GM18867 (cell line): Measurements from ENCODE around the gene TCP11L2.

Experiments used
- ATAC-seq: cut with Tn5 transposase; IDR thresholded peaks from one replicate; pipeline ENCODE4 v1.9.1; 2021; ENCODE audit warnings: mild to moderate bottlenecking, moderate library complexity; ENCODE audit not compliant: unreplicated experiment

Gene TCP11L2

DNA sequence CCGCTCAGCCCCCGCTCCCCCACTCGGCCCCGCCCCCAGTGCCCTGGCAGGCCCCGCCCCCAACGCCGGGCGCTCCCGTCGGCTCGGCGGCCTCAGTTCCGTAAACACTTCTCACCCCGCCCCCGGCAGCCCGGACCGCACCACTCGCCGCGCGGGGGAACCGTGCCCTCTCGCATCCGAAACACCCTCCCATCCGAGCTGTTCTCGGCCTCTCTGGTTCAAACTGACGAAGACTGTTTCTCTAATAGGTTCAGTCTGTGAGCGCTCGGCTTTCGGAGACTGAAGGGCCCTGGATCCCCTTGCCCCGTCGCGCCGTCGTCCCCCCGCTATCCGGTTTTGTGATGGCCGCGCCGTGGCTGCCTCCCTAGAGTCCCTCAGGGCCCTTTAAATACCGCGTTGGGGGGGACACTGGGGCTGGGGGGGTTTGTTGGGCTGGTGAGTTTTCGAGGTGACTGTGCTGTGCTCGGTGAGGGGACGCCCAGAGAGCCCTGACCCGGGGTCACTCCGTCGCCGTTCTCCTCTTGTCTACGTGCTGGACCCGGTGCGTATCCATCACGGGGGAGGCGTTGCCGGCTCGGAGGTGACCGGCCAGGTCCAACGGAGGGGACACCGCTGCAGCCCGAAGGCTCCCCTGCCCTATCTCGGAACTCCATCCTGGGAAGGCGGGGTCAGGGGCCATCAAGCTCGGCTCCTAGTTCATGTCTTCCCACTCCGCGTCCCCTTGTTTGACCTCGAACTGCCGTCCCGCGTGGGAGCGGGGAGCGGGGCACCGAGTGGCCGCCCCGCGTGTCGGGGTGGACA, at the start of gene TCP11L2:
TCP11L2 (plus strand) TSS at position 333 of the 801 bp plus-strand sequence. CDS start 8,343 bp downstream, outside the sequence.
- ATAC-seq, result peak; percentile 70

DNA sequence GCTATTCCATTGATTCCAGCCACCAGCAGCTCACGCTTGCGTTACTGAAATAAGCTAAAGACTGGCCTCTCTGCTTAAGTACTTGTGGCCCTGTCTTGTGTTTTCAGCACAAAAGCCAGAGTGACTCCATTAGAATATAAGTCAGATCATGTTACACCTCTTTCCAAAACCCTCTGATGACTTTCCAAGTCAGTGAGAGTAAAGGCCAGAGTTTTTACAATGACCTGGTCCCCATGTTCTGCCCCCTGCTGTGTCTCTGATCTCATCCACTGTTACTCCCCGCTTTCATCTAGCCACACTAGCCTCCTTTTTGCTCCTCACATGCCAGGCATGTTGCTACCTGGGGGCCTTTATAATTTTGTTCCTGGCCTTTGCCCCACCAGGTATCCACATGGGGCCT, 47.8 kb upstream of the TCP11L2 start:
- no peak for ATAC-seq

DNA sequence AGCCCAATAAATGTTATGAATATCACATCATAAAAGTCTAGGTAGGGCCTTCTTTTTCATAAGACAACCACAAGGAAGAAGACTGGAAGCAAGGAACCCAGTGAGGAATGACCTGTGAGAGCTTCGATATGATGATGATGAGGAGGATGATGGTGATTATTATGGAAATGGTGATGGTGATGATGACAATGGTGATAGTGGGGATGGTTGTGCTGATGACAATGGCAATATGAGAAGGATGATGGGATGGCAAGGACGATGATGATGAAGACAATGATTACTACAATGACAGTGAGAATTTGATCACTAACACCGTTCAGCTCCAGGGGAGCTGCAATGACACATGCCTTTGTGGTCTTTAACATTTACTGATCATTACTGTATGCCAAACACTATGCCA, 47.0 kb upstream of the TCP11L2 start:
- ATAC-seq, result no peak

DNA sequence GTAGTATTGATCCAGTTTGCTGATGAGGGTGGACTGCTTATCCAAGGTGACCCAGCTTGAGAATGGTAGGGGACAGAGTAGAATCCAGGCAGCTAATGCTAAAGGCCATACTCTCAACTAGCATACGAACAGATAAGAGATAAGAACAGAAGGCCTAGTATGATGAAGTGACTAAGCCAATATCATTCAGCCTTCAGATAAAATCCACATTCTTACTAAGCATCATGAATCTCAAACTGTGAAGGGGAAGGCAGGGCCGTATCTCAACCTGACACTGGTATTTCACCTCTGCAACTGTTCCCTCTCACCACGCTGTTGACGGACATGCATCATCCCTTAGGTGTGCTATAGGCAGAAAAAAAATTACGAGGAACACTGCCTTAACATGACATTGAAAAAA, 46.6 kb upstream of the TCP11L2 start:
- ATAC-seq, result no peak

DNA sequence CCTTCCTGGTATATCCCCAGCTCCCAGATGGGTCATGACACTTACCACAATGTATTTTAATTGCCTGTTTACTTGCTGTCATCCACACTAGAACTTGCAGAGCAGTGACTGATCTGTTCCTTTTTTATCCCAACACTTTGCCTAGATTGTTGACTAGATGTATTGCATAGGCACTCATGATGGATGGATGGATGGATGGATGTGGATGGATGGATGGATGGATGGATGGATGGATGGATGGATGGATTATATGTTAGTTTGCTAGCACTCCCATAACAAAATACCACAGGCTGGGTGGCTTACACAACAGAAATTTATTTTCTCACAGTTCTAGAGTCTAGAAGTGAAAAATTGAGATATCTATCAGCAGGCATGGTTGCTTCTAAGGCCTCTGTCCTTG, 46.0 kb upstream of the TCP11L2 start:
- no peak for ATAC-seq

DNA sequence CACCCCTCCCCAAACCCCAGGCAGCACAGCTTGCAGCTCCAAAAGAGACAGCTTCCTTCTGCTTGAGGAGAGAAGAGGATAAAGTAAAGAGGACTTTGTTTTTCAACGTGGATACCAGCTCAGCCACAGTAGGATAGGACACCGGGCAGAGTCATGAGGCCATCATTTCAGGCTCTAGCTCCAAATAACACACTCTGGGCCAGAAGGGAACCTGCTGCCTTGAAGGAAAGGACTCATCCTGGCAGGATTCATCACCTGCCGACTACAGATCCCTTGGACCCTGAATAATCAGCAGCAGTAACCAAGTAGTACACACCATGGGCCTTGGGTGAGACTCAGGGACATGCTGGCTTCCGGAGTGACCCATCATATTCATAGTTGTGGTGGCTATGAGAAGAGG, 44.3 kb upstream of the TCP11L2 start:
- ATAC-seq, result no peak

DNA sequence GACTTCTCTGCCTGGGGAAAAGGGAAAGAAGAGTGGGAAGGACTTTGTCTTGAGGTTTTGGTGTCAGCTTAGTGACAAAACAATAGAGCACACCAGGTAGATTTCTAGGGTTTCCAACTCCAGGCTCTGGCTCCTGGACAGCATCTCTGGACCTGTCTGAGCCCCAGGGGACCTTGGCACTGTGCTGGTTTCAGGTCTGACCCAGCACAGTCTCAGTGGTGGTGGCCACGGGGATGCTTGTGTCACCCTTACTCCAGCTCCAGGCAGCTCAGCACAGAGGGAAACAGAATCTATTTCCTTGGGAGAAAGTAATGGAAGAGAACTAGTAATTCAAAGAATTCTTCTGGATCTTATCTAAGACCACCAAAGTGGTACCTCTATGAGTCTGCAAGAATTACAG, 43.6 kb upstream of the TCP11L2 start:
- no peak for ATAC-seq

DNA sequence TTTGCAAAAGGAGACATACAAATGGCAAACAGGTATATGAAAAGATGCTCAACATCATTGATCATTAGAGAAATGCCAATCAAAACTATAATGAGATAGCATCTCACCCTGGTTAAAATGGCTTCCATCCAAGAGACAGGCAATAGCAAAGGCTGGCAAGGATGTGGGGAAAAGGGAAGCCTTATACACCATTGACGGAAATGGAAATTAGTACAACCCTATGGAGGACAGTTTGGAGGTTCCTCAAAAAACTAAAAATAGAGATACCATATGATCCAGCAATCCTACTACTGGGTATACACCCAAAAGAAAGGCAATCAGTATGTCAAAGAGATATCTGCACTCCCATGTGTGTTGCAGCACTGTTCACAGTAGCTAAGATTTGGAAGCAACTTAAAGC, 37.4 kb upstream of the TCP11L2 start:
- no peak for ATAC-seq

DNA sequence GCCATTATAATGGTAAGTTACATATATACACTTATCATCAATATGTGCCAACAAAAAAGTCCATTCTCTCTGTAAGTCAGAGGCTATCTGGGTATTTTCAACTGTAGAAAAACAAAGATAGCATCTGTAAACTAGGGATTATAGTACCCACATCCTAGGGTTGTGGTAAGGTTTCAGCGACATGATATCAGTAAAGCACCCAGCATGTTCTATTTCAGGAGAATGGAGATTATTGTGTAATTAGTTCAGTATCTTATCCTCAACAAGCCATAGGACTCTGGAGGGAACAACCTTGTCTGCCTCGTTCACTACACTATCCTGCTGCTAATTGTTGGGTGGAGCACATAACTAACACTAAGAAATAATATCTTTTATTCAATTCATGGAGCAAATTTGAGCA, 35.0 kb upstream of the TCP11L2 start:
- ATAC-seq, result no peak

DNA sequence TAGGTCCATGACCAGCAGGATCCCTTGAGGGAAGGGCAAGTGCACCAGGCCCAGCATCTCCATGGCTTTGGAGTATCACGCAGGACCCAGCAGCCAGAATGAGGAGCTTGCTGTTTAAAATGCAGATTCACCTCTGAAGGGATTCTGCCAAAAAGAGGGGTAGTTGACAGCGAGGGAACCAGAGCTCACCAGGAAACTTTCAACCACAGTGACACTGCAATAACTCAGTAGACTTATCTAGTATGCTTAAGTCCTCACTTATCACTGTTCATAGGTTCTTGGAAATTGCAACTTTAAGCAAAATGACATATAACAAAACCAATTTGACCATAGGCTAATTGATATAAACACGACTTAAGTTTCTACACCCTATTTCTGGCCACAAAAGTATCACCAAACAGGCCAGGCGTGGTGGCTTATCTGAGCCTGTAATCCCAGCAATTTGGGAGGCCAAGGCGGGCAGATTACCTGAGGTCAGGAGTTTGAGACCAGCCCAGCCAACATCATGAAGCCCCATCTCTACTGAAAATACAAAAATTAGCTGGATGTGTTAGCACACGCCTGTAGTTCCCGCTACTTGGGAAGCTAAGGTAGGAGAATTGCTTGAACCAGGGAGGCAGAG, 33.3 kb upstream of the TCP11L2 start:
- no peak for ATAC-seq

DNA sequence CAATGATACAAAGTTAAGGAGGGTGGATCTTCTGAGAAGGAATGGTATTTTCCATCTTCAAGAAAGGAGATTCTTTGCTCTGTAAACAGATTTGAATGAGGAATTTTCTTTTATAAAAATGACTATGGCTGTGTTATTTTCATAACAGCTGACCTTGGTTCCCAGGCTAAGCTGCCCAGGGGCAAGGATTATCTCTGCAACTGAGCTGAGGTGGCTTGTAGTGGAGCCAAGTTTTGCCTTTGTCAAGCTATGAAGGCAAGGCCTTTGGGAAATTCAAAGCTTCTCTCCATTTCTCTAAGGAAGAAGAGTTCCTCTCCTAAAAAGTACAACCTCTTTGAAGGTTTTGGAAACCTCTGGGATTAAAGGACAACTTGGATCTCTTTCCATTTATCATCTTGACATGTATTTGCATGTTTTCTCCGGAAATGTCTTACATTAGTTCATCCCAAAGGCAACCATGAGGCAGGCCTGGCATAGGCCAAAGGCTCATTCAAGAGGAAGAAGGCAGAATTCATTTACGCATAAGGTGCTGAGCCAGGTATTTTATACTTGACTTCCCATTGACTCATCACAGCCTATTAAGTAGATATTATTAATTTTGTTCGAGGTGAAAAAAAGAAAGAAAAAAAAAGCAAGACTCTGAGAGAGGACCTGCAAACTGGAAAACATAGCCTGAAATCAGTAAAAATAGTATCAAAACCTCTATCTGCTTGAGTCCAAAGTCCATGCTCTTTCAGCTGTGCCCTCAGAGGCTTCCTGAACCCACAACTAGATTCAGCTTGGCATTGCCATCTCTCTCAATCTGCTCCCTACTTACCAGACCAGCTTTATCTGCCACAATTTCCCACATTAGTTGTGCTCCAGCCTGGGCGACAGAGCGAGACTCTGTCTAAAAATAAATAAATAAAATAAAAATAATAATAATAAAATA, 30.7 kb upstream of the TCP11L2 start:
- no peak for ATAC-seq

DNA sequence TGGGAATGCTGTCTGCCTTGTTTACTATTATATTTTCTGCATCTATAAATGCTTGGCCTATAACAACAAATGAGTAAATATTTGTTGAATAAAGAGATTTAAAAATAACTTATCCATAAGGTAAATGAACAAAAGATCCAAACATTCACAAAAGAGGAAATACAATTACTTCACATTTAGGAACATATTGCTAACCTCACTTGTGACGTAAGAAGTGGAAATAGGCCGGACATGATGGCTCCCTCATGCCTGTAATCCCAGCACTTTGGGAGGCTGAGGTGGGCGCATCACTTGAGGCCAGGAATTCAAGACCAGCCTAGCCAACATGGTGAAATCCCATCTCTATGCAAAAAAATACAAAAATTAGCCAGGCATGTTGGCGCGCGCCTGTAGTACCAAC, 29.0 kb upstream of the TCP11L2 start:
- ATAC-seq, result no peak

DNA sequence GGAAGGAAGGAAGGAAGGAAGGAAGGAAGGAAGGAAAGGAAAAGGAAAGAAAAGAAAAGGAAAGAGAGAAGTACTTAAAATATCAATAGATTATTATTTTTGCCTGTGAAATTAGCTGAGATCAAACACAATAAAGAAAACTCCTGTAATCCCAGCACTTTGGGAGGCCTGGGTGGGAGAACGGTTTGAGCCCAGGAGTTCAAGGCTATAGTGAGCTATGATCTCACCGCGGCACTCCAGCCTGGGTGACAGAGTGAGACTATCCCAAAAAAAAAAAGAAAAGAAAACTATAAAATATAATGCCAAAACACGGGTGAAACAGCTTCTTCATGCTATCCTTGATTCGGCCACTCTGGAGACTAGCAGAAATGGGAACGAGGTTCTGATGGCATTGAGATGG, 28.5 kb upstream of the TCP11L2 start:
- ATAC-seq, result no peak

DNA sequence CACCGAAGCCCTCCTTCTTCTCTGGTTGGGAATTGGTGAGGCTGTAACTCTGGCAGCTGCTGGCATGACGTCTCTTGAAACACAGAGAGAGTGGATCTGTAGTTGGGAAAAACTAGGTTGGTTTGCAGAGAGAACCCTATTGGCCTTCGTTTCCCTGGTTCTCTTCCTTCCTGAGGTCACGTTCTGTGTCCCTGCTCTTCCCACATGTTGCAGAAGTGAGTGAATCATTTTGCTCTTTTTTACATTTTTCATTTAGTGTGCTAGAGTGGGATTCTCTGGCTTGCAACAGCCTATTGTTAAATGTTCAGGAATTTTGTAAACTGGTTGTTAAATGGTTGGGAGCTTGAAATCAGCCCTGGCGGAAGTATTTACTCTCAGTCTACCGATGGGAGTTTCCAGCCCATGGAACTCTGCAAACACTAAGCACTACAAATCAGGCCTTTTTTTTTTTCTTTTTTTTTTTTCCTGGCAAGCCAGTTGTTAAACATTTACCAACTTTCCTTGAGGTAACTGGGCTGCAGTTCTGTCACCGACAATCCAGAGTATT, 27.9 kb upstream of the TCP11L2 start:
- no peak for ATAC-seq

DNA sequence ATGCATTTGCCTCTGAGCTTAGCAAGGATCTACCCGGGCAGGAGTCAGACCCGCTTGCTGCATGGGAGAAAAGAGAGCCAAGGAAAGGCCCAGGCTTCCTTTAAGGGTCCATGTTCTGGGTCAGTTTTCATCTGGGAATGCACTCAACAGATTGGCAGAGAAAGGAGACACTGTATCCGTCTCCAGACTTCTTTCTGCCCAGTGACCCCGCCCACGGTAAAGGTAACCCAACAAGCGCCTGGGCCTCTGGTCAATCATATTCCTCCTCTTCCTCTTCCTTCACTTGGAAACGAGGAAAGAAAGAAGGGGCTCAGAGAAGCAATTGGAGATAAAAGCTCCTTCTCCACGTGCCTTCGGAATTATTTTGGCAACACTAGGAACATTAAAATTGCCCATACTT, 27.1 kb upstream of the TCP11L2 start:
- ATAC-seq, result no peak

DNA sequence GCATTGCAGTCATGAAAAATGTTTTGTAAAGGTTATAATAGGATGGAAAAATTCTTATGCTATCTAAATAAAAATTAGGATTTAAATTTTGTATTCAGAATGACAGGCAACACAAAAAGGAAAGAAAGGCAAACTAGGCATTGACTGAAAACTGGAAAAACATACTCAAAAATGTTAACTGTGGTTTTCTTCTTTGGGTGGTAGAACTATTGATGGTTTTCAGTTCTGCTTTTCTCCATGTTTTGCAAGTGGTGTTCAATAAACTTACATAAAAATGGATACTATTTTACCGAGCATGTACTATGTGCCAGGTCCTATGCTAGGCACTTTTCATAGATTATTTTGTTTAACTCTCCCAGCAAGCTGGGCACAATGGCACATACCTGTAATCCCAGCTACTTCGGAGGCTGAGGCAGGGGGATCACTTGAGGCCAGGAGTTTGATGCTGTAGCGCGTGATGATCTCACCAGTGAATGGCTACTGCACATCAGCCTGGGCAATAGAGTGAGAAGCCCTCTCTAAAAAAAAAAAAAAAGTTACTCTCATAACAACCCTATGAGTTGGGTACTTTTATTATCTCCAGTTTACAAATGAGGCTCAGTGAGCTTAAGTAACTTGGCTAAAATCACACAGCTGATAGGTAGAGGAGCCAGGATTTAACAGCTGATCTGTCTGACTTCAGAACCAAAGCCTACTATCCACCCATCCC, 26.3 kb upstream of the TCP11L2 start:
- peak; percentile 86 for ATAC-seq

DNA sequence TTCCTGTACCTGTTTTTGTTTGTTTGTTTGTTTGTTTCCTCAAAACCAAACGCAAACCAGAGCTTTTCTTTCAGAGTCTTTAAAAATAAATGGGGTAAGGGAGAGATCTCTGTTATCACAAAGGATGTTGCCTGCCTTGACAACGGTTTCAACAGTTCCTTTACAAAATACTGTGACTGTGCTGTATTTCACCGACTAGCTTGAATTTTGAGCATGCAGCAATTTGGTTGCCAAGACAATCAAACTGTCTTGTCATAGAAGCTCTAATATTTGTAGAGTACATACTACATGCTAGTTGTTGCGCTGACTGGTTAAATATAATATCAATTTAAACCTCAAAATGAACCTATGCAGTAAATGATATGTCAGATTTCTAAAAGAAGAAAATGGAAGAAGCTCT, 22.4 kb upstream of the TCP11L2 start:
- ATAC-seq, result no peak

DNA sequence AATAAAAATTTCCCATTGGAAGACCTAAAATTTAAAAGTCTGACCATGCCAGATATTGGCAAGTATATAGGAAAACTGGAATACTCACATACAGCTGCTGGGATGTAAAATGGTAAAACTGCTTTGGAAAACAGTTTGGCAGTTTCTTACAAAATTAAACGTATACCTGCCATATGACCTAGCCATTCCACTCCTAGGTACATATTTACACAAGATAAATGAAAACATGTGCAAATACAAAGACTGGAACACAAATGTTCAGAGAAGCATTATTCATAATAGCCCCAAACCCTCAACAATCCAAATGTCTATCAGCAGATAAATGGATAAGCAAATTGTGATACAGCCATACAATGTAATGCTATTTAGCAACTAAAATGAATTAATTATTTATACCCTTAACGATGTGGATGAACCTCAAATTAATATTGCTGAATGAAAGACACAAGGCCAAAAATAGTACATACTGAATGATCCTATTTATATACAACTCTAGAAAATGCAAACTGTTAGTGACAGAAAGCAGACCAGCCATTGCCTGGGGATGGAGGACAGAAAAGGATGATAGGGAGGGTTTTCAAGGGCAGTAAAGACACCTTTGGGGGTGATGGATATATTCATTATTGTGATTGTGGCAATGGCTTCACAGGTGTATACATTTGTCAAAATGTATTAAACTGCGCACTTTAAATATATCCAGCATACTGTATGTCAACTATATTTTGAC, 21.3 kb upstream of the TCP11L2 start:
- no peak for ATAC-seq

DNA sequence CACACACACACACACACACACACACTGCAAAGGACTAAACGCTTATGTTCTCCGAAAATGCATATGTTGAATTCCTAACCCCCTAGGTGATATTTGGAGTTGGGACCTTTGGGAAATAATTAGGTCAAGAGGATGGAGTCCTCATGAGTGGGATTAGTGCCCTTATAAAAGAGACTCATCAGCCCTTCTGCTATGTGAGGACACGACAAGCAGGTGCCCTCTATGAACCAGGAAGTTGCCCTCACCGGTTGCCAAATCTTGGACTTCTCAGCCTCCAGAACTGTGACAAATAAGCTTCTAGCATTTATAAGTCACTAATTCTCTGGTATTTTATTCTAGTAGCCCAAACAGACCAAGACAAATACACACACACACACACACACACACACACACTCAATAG, 20.7 kb upstream of the TCP11L2 start:
- ATAC-seq, result no peak
